HepG2 (cell line): ENCODE results near the gene SUPT4H1. TPM values are rescaled to one million over a fixed set of nuclear protein-coding genes. Genes with fewer than 3 reads are reported as not detected.

Source experiments
- DR1 ChIP-seq: sonication (generic); formaldehyde crosslinking; IDR thresholded peaks from 2 replicates; pipeline ENCODE4 v1.8.0; 2021; ENCODE audit warnings: mild to moderate bottlenecking, missing genetic modification reagents, inconsistent platforms
- HCFC1 ChIP-seq: fragments of 150-350 bp; IDR thresholded peaks from 2 replicates; pipeline ENCODE4 v1.6.1; 2014; ENCODE audit warnings: low read depth, low read length
- MEF2D ChIP-seq: sonication (generic); formaldehyde crosslinking; IDR thresholded peaks from 2 replicates; pipeline ENCODE4 v1.5.1; 2020; ENCODE audit warnings: mild to moderate bottlenecking, missing genetic modification reagents
- MEIS2 ChIP-seq: sonication (generic); formaldehyde crosslinking; IDR thresholded peaks from 2 replicates; pipeline ENCODE4 v1.9.0; 2021; ENCODE audit warnings: mild to moderate bottlenecking, missing genetic modification reagents
- MXD1 ChIP-seq: sonication (generic); formaldehyde crosslinking; IDR thresholded peaks from 2 replicates; pipeline ENCODE4 v1.4.0; 2020; ENCODE audit warnings: mild to moderate bottlenecking, missing genetic modification reagents
- NFATC3 ChIP-seq: sonication (generic); formaldehyde crosslinking; IDR thresholded peaks from 2 replicates; pipeline ENCODE4 v1.5.1; 2020; ENCODE audit warnings: mild to moderate bottlenecking, missing genetic modification reagents
- NR2F6 ChIP-seq, 2 experiments: IDR thresholded peaks; 2 replicates each; pipeline ENCODE4 v1.6.1; 2016; ENCODE audit warnings: antibody characterized with exemption in 1 of 2, mild to moderate bottlenecking in 1 of 2
- PBX2 ChIP-seq: IDR thresholded peaks from 2 replicates; pipeline ENCODE4 v1.6.1; 2016; ENCODE audit warnings: control low read depth
- RAD21 ChIP-seq: fragments of 450-650 bp; formaldehyde crosslinking; IDR thresholded peaks from 2 replicates; pipeline ENCODE4 v1.5.0; 2020; ENCODE audit warnings: mild to moderate bottlenecking
- TERF1 ChIP-seq: sonication (generic); formaldehyde crosslinking; IDR thresholded peaks from 2 replicates; pipeline ENCODE4 v1.8.0; 2022; ENCODE audit warnings: mild to moderate bottlenecking, missing genetic modification reagents, moderate library complexity
- TOPORS ChIP-seq: sonication (generic); formaldehyde crosslinking; IDR thresholded peaks from 2 replicates; pipeline ENCODE4 v1.8.0; 2023; ENCODE audit warnings: mild to moderate bottlenecking, missing genetic modification reagents
- ZBTB46 ChIP-seq: sonication (generic); formaldehyde crosslinking; IDR thresholded peaks from 2 replicates; pipeline ENCODE4 v1.4.0; 2020; ENCODE audit warnings: mild to moderate bottlenecking, missing genetic modification reagents, borderline replicate concordance
- ZFP36L1 ChIP-seq: sonication (generic); formaldehyde crosslinking; IDR thresholded peaks from 2 replicates; pipeline ENCODE4 v1.8.0; 2022; ENCODE audit warnings: mild to moderate bottlenecking, missing genetic modification reagents, moderate library complexity
- ZMAT5 ChIP-seq: sonication (generic); formaldehyde crosslinking; IDR thresholded peaks from 2 replicates; pipeline ENCODE4 v1.5.0; 2020; ENCODE audit warnings: mild to moderate bottlenecking, low read depth, missing genetic modification reagents, borderline replicate concordance
- ZNF12 ChIP-seq: sonication (generic); formaldehyde crosslinking; IDR thresholded peaks from 2 replicates; pipeline ENCODE4 v1.5.0; 2020; ENCODE audit warnings: missing genetic modification reagents
- ZNF333 ChIP-seq: sonication (generic); formaldehyde crosslinking; IDR thresholded peaks from 2 replicates; pipeline ENCODE4 v1.4.0; 2020; ENCODE audit warnings: mild to moderate bottlenecking, missing genetic modification reagents, borderline replicate concordance
- ZNF546 ChIP-seq: sonication (generic); formaldehyde crosslinking; conservative IDR thresholded peaks from 2 replicates; pipeline ENCODE4 v1.8.1; 2023; ENCODE audit warnings: mild to moderate bottlenecking, missing genetic modification reagents
- ZNF687 ChIP-seq: sonication (generic); formaldehyde crosslinking; IDR thresholded peaks from 2 replicates; pipeline ENCODE4 v1.5.1; 2020; ENCODE audit warnings: mild to moderate bottlenecking, missing genetic modification reagents, moderate library complexity
- polyA plus RNA-seq, 8 experiments: library from polyadenylated mRNA; depleted of rRNA in 3 of 8; stranded (reverse) in 7 of 8; unstranded in 1 of 8; fragments of >200 nt; fragmentation: Illumina TruSeq in 4 of 8; extraction: Trizol in 4 of 8; gene quantifications; 2 replicates each; pipeline versions ENCODE4 v1.2.1 to v1.2.3, GENCODE V29; 2011 to 2016; ENCODE audit warnings: low read depth in 4 of 8, missing spikeins in 1 of 8, mixed read lengths in 1 of 8; ENCODE audit not compliant: insufficient read depth in 1 of 8
- total RNA-seq, 5 experiments: library from RNA; depleted of rRNA; stranded (reverse); fragments of >200 nt; fragmentation: Illumina TruSeq; extraction: Trizol; gene quantifications; 2 replicates each; pipeline ENCODE4 v1.2.3, GENCODE V29; 2016; ENCODE audit warnings: low read depth in 1 of 5

SUPT4H1 gene
- total and polyA plus RNA-seq, 2 of the 13 experiments (the other 11 are each of a cell fraction or from before 2014, with no cell fraction given): 155 to 244 TPM

- TF ChIP-seq ZNF12 (peak; percentile 78), TOPORS (CRISPR knock-in tag) (no peak), ZBTB46 (CRISPR knock-in tag) (peak; percentile 56; the same call in 1 of the 2 replicates), ZFP36L1 (peak; percentile 97; the same call in 1 of the 2 replicates), NFATC3 (CRISPR knock-in tag) (peak; percentile 71; the same call in 1 of the 2 replicates), MXD1 (CRISPR knock-in tag) (no peak), DR1 (CRISPR knock-in tag) (peak; percentile 92), TERF1 (CRISPR knock-in tag) (no peak), ZNF546 (CRISPR knock-in tag) (peak; percentile 79; the same call in 1 of the 2 replicates), MEIS2 (CRISPR knock-in tag) (peak; percentile 99), ZMAT5 (CRISPR knock-in tag) (no peak), MEF2D (CRISPR knock-in tag) (peak; percentile 98), HCFC1 (no peak), ZNF687 (CRISPR knock-in tag) (peak; percentile 78), ZNF333 (CRISPR knock-in tag) (0 out of 2 replicates have a peak, but pooled peaks have one; percentile 42), PBX2 (CRISPR knock-in tag) (peak; percentile 61; the same call in 1 of the 2 replicates), NR2F6 (IDR thresholded peaks at IDR 0.05) (peak; percentile 98), NR2F6 (CRISPR knock-in tag; IDR thresholded peaks at IDR 0.05) (peak; percentile 98), RAD21 (CRISPR knock-in tag) (peak; percentile 66; the same call in 1 of the 2 replicates)
These were observed 39.4 kb upstream of the SUPT4H1 start (continued) for GRCh38 chr17:58391302-58391984.
